Measurements from ENCODE around the gene RTEL1. TPM values are rescaled to one million over a fixed set of nuclear protein-coding genes. Genes with fewer than 3 reads are reported as not detected.
A peak's percentile ranks its signal among the peaks of the same experiment; 100 is the strongest.

RTEL1 gene
- total and polyA plus RNA-seq, 9 of the 15 experiments (the other 6 are each of a cell fraction or from before 2014, with no cell fraction given) = 0.36 to 61.0 (median 17.9) TPM

DNA sequence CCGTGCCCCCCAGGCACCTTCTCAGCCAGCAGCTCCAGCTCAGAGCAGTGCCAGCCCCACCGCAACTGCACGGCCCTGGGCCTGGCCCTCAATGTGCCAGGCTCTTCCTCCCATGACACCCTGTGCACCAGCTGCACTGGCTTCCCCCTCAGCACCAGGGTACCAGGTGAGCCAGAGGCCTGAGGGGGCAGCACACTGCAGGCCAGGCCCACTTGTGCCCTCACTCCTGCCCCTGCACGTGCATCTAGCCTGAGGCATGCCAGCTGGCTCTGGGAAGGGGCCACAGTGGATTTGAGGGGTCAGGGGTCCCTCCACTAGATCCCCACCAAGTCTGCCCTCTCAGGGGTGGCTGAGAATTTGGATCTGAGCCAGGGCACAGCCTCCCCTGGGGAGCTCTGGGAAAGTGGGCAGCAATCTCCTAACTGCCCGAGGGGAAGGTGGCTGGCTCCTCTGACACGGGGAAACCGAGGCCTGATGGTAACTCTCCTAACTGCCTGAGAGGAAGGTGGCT is 39.3 kb downstream of the RTEL1 start (continued):
- TF ChIP-seq, protein P1, sequence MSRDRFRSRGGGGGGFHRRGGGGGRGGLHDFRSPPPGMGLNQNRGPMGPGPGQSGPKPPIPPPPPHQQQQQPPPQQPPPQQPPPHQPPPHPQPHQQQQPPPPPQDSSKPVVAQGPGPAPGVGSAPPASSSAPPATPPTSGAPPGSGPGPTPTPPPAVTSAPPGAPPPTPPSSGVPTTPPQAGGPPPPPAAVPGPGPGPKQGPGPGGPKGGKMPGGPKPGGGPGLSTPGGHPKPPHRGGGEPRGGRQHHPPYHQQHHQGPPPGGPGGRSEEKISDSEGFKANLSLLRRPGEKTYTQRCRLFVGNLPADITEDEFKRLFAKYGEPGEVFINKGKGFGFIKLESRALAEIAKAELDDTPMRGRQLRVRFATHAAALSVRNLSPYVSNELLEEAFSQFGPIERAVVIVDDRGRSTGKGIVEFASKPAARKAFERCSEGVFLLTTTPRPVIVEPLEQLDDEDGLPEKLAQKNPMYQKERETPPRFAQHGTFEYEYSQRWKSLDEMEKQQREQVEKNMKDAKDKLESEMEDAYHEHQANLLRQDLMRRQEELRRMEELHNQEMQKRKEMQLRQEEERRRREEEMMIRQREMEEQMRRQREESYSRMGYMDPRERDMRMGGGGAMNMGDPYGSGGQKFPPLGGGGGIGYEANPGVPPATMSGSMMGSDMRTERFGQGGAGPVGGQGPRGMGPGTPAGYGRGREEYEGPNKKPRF (IDR thresholded peaks at IDR 0.05; ENCODE audit: low read depth, low read length) = no peak
- no peak for TF ChIP-seq ZNF140 (CRISPR knock-in tag; IDR thresholded peaks at IDR 0.05)
- TF ChIP-seq ZNF561 (CRISPR knock-in tag; conservative IDR thresholded peaks at IDR 0.05) = no peak
- TF ChIP-seq CBX1 (IDR thresholded peaks at IDR 0.05; ENCODE audit: low read depth) = peak; percentile 35; the same call in 1 of the 2 replicates
- TF ChIP-seq SREBF2 (CRISPR knock-in tag; IDR thresholded peaks at IDR 0.05) = no peak
- TF ChIP-seq DLX4 (CRISPR knock-in tag; IDR thresholded peaks at IDR 0.05) = no peak
- TF ChIP-seq RCOR1 (IDR thresholded peaks at IDR 0.05; ENCODE audit: borderline replicate concordance in 1 of 2, low read depth in 2 of 2, low read length in 2 of 2) = no peak
- TF ChIP-seq MAFF (IDR thresholded peaks at IDR 0.05; ENCODE audit: low read length) = no peak
- no peak for TF ChIP-seq COPS2 (conservative IDR thresholded peaks at IDR 0.05)
- TF ChIP-seq SNRNP70 (optimal IDR thresholded peaks at IDR 0.05; ENCODE audit: low read depth, low read length) = no peak
- TF ChIP-seq PHTF2 (CRISPR knock-in tag; IDR thresholded peaks at IDR 0.05) = no peak
- no peak for TF ChIP-seq CBX3 (IDR thresholded peaks at IDR 0.05; ENCODE audit: borderline replicate concordance in 1 of 2, low read length in 2 of 2)
- no peak for TF ChIP-seq DPF2 (IDR thresholded peaks at IDR 0.05)
- no peak for TF ChIP-seq ESRRB (CRISPR knock-in tag; IDR thresholded peaks at IDR 0.05; ENCODE audit: borderline replicate concordance)
- no peak for TF ChIP-seq XRCC4 (IDR thresholded peaks at IDR 0.05; ENCODE audit: extremely low read depth, insufficient read depth, insufficient read length)
- peak; percentile 59; the same call in 1 of the 2 replicates for TF ChIP-seq HNRNPUL1 (IDR thresholded peaks at IDR 0.05; ENCODE audit: low read length)
- no peak for TF ChIP-seq ZFPM2 (CRISPR knock-in tag; IDR thresholded peaks at IDR 0.05)
- 0 out of 2 replicates have a peak, but pooled peaks have one; percentile 47 for TF ChIP-seq SUPT5H (IDR thresholded peaks at IDR 0.05)
- no peak for TF ChIP-seq ZNF384 (IDR thresholded peaks at IDR 0.05; ENCODE audit: low read depth, low read length)
- no peak for TF ChIP-seq PML (IDR thresholded peaks at IDR 0.05; ENCODE audit: low read length)
- TF ChIP-seq, protein P2, sequence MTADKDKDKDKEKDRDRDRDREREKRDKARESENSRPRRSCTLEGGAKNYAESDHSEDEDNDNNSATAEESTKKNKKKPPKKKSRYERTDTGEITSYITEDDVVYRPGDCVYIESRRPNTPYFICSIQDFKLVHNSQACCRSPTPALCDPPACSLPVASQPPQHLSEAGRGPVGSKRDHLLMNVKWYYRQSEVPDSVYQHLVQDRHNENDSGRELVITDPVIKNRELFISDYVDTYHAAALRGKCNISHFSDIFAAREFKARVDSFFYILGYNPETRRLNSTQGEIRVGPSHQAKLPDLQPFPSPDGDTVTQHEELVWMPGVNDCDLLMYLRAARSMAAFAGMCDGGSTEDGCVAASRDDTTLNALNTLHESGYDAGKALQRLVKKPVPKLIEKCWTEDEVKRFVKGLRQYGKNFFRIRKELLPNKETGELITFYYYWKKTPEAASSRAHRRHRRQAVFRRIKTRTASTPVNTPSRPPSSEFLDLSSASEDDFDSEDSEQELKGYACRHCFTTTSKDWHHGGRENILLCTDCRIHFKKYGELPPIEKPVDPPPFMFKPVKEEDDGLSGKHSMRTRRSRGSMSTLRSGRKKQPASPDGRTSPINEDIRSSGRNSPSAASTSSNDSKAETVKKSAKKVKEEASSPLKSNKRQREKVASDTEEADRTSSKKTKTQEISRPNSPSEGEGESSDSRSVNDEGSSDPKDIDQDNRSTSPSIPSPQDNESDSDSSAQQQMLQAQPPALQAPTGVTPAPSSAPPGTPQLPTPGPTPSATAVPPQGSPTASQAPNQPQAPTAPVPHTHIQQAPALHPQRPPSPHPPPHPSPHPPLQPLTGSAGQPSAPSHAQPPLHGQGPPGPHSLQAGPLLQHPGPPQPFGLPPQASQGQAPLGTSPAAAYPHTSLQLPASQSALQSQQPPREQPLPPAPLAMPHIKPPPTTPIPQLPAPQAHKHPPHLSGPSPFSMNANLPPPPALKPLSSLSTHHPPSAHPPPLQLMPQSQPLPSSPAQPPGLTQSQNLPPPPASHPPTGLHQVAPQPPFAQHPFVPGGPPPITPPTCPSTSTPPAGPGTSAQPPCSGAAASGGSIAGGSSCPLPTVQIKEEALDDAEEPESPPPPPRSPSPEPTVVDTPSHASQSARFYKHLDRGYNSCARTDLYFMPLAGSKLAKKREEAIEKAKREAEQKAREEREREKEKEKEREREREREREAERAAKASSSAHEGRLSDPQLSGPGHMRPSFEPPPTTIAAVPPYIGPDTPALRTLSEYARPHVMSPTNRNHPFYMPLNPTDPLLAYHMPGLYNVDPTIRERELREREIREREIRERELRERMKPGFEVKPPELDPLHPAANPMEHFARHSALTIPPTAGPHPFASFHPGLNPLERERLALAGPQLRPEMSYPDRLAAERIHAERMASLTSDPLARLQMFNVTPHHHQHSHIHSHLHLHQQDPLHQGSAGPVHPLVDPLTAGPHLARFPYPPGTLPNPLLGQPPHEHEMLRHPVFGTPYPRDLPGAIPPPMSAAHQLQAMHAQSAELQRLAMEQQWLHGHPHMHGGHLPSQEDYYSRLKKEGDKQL (CRISPR knock-in tag; IDR thresholded peaks at IDR 0.05; ENCODE audit: borderline replicate concordance) = no peak
- TF ChIP-seq POLR2G (IDR thresholded peaks at IDR 0.05; ENCODE audit: low read depth, low read length) = peak; percentile 6
- TF ChIP-seq RBM22 (IDR thresholded peaks at IDR 0.05; ENCODE audit: low read depth, low read length, poor library complexity, severe bottlenecking) = peak; percentile 11
